Sigmoid colon (tissue), 4 donors: Measurements from ENCODE around the gene ARHGAP25.

ENCODE experiments used
- EP300 ChIP-seq, 4 donors: sonication (generic); formaldehyde crosslinking; IDR thresholded peaks; one replicate each; pipeline ENCODE4 v1.6.1; 2017; ENCODE audit warnings: antibody characterized with exemption in 4 of 4
- POLR2A ChIP-seq, 2 donors: fragments of 450-650 bp; IDR thresholded peaks; one replicate each; pipeline ENCODE4 v1.6.1; 2016; ENCODE audit warnings: antibody characterized with exemption in 2 of 2, mild to moderate bottlenecking in 2 of 2, moderate library complexity in 2 of 2
- POLR2AphosphoS5 ChIP-seq, 4 donors: sonication (generic); formaldehyde crosslinking; IDR thresholded peaks; one replicate each; pipeline ENCODE4 v1.6.1; 2017; ENCODE audit warnings: antibody characterized with exemption in 4 of 4
- TF ChIP-seq, protein P1 (sequence below), 4 experiments: fragments of 450-650 bp in 3 of 4; fragments of 200-600 bp in 1 of 4; IDR thresholded peaks; one replicate each; pipeline ENCODE4 v1.5.1; 2016 to 2019; ENCODE audit warnings: antibody characterized with exemption in 4 of 4, mild to moderate bottlenecking in 3 of 4, moderate library complexity in 2 of 4

DNA sequence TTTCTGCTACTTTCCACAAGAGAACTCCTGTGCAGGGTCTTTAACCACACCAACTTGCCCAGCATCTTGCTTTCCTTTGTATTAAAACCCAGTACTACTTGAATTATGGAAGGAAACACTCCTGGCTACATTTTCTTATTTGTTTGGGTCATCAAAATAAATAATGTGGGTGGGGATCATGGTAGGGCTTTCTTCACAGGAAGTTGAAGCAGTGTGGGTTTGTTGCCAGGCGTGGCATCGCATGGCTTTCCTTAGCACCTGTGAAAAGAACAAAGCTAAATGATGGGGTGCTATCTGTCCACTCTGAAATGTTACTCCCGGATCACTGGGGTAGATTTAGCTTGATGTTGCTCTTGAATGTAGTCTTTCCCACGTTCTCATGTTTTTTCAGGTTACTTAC lies 18.7 kb downstream of the ARHGAP25 start:
- TF ChIP-seq, protein P1, sequence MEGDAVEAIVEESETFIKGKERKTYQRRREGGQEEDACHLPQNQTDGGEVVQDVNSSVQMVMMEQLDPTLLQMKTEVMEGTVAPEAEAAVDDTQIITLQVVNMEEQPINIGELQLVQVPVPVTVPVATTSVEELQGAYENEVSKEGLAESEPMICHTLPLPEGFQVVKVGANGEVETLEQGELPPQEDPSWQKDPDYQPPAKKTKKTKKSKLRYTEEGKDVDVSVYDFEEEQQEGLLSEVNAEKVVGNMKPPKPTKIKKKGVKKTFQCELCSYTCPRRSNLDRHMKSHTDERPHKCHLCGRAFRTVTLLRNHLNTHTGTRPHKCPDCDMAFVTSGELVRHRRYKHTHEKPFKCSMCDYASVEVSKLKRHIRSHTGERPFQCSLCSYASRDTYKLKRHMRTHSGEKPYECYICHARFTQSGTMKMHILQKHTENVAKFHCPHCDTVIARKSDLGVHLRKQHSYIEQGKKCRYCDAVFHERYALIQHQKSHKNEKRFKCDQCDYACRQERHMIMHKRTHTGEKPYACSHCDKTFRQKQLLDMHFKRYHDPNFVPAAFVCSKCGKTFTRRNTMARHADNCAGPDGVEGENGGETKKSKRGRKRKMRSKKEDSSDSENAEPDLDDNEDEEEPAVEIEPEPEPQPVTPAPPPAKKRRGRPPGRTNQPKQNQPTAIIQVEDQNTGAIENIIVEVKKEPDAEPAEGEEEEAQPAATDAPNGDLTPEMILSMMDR (IDR thresholded peaks at IDR 0.05), result no peak
- no peak for TF ChIP-seq POLR2A (IDR thresholded peaks at IDR 0.05)
- no peak for TF ChIP-seq POLR2AphosphoS5 (IDR thresholded peaks at IDR 0.05)
- no peak for TF ChIP-seq EP300 (IDR thresholded peaks at IDR 0.05)
